OCI-M1 (cell line): ENCODE measurements around the gene CPPED1.
A peak's percentile ranks its signal among the peaks of the same experiment; 100 is the strongest.
"Not testable (repeated sequence)": the region's sequence is repeated elsewhere in the genome, so short reads cannot be mapped to it uniquely, and the experiment has no call there.

Experiments used
- DNase-seq: peaks from one replicate; lab custom pipeline; 2025; lab: John Stamatoyannopoulos, UW

The CPPED1 gene, protein sequence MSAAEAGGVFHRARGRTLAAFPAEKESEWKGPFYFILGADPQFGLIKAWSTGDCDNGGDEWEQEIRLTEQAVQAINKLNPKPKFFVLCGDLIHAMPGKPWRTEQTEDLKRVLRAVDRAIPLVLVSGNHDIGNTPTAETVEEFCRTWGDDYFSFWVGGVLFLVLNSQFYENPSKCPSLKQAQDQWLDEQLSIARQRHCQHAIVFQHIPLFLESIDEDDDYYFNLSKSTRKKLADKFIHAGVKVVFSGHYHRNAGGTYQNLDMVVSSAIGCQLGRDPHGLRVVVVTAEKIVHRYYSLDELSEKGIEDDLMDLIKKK

DNA sequence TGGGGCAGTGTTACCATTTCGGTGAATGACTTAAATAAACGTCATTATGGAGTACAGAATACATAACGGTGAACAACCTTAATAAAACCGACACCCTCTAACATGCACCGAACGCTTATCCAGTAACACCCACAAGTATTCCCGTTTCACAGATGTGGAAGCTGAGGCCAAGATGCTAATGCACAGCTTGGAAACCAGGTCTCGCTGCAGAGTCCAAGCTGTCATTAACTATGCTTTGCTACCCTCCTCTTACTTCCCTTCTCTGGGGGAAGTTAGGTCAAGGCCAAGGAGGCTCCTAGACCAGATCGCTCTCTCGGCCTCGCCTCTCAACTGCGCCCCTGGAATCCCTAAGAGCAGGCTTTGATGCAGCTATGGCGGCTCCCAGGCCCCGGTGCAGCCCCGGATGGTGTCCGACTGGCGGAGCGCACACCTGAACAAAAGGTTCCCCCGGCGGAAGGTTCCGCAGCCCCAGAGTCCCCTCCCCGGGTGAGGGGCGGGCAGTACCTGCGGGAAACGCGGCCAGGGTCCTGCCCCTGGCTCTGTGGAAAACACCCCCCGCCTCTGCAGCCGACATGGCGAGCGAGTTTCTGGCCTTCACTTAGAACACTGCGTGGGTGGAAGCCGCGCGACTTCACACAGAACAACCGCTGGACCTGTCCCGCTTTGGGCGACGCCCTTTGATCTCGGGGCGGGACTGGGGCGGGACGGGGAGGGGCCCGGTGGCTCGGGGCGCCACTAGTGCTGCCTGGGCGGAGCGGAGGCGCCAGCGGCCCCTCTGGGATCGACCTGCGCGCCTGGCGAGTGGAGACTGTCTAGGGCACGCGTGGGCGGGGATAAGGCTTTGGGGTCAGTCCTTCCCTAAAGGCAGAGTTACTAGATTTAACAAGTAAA is at the start of gene CPPED1:
Gene CPPED1, minus strand, starts transcription at position 685 of the 891 bp plus-strand sequence. Its CDS starts 111 bp downstream, at position 574.
- DNase-seq = peak; percentile 96

DNA sequence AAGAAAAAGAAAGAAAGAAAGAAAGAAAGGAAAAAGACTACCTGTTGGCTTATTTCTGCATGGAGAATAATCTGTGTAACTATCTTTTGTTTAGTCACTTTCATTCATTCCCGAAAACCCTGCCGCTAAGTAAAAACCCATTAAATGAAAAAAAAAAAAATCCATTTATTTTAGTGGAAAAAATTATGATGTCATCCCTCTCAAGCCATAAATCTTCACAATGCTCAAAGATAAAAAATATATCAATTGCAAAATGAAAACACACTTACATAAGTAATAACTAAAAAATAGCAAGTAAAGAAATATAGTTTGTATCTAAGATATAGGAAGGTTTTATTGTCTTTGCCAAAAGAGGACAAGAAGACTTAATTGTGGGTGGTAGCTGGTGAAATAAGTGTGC is 46.5 kb upstream of the CPPED1 start:
- no peak for DNase-seq

DNA sequence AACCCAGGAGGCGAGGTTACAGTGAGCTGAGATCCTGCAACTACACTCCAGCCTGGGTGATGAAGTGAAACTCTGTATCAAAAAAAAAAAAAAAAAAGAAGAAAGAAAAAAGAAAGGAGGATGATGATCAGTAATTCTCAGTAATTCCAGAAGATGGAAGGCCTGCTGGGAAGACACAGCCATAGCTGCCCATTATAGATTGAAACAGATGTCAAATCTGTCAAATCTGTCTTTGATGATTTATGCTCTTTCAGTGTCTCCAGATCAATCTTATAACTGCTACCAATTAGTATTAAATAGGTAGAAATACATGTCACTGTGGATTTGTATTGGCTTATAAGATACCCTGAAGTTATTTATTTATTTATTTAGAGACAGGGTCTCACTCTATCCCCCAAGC is 42.9 kb upstream of the CPPED1 start:
- DNase-seq = no peak

DNA sequence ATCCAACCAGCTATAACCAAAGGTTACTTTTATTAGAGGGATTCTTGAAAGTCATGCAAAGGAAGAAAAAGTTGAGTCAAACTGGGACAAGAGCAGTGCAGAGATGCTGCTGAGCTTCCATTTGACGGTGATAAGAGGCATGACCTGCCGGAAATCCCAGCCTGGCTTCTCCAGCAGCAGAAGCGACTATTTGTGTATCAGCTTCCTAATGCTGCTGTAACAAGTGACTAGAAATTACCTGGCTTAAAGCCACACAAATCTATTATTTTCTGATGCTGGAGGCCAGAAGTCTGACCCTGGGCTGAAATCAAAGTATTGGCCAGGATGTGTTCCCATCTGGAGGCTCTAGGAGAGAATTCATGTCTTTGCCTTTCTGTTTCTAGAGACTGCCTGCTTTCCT is 41.6 kb upstream of the CPPED1 start:
- no peak for DNase-seq

DNA sequence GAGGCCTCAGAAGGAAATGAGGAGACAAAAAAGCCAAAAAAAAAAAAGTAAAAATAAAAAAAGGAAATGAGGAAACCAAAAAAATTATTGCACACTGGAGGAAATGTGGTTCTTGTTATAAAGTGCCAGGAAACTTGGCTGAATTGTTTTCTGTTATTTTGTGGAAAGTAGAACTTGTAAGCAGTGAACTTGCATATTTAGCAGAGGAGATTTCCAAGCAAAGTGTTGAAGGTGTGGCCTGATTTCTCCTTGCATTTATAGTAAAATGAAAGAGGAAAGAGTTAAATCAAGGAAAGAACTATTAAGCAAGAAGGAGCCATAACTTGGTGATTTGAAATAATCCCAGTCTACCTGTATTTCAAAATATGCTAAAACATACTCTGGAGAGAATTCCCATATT is 34.1 kb upstream of the CPPED1 start:
- DNase-seq = no peak

DNA sequence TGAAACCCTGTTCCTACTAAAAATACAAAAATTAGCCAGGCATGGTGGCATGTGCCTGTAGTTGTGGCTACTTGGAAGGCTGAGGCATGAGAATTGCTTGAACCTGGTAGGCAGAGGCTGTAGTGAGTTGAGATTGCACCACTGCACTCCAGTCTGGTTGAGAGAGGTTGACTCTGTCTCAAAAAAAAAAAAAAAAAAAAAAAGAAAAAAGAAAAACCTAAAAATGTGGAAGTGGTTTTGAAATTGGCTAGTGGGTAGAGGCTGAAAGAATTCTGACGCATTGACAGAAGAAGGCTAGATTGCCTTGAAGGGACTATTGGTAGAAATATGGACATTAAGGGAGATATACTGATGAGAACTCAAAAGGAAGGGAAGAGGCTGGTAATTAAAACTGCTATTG is 33.6 kb upstream of the CPPED1 start:
- DNase-seq = no peak

DNA sequence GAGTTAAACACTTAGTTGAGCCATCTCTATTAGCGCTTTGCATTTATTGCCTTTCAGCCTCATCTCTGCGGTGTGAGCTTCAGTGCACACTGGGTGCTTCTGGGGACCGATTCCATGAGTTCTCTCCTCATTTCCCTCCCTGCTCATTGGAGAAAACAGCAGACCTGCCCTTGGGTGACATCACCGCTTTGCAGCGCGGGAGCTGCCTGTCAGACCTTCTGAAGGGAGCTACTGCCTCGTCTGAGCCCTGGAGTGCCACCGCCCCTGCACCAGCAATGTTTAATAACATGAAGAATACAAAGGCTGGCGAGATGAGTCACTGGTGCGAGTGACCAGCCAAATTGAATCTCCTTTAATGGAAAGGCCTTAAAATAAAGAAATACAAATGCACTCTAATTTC is 30.2 kb upstream of the CPPED1 start:
- DNase-seq = no peak

DNA sequence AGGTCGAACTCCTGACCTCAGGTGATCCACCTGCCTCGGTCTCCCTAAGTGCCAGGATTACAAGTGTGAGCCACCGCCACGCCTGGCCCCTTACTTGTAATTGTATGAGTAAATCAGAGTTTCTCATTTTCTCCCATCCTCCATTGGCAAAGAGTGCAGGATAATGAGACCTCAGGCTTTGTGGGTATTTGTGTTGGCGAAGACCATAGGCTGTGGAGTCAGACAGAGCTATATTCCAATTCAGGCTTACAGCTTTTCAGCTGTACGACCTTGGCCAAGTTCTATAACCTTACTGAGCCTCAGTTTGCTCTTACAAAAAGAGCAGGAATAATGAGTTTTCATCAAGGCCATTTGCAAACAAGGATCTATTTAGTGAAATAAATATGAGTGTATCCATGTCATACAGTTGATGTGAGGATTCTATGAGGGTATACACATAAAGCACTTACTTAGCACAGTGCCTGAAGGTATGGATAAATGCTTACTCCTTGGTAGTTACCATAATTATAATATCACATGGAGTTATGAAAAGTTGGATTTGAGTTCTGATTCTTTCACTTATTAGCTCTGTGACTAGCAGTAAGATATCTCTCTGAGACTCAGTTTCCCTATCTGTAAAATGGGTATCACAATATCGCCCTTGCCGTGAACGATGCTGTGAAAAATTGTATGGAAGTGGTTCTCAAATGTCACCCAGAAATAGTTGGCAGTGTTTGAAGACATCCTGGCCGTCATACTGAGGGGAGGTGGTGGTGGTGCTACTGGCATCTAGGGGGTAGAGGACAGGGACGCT is 25.6 kb upstream of the CPPED1 start:
- DNase-seq = no peak

DNA sequence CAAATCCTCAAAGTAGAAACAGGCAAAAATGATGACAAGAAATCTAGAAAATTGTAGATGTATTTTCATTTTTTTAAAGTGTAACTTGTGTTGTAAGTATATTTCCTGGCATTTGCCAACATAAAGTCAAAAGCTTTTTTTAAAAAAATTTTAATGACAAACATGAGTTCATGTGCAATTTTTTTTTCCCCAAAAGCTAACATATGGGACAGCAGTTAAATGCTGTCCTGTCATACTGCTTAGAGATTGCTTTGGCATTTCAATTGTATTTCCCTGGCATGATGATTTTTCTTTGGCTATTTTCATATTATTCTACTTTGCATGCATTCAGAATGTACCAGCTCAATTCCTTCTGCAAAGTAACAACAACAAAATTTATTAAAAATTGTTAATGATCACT is 24.5 kb upstream of the CPPED1 start:
- DNase-seq = no peak

DNA sequence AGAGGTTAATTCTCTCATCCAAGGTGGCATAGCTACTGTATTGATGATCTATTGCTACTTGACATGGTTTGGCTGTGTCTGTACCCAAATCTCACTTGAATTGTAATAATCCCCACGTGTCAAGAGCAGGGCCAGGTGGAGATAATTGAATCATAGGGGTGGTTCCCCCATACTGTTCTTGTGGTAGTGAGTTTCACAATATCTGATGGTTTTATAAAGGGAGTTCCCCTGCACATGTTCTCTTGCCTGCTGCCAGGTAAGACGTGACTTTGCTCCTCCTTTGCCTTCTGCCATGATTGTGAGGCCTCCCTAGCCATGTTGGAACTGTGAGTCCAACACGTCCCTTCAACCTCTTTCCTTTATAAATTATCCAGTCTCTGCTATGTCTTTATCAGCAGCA is 22.9 kb upstream of the CPPED1 start:
- no peak for DNase-seq

DNA sequence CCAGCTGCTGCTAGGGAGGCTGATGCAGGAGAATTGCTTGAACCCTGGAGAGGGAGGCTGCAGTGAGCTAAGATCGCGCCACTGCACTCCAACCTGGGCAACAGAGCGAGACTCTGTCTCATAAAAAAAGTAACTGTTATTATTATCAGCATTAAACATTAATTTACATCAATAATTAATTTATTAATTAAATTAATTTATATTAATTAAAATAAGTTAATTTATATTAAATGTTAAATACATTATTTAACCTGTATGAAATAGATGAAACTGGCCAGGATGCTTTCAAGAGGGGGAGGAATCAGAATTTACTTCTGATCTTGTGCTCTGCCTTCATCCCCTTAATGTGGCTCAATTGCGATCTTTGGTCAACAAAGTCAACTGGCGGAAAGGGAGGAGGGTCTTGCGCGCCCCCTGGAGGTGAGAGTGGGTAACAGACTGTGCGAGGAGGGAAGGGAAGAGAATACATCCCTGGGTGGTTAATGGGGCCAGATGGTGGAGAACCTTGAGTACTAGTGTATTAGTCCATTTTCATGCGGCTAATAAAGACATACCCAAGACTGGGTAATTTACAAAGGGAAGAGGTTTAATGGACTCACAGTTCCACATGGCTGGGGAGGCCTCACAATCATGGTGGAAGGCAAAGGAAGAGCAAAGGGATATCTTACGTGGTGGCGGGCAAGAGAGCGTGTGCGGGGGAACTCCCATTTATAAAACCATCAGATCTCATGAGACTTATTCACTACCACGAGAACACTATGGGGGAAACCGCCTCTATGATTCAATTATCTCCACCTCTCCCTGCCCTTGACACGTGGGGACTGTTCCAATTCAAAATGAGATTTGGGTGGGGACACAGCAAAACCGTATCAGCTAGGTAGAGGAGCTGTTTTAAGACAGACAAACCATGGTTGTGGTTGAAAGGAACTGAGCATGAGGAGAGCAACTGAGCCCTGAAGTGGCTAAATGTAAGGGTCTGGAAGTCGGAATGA is 15.7 kb upstream of the CPPED1 start:
- peak; percentile 83 for DNase-seq

DNA sequence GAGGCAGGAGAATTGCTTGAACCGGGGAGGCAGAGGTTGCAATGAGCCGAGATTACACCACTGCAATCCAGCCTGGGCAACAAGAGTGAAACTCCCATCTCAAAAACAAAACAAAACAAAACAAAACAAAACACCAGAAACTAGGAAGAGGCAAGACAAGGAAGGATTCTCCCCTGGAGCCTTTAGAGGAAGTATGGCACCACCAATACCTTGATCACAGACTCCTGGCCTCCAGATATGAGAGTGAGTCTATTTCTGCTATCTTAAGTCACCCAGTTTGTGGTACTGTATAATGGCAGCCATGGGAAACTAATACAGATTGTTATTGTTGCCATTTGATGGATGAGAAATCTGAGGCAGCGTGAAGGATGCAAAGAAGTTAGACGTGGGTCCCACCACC is 14.6 kb upstream of the CPPED1 start:
- DNase-seq = no peak

DNA sequence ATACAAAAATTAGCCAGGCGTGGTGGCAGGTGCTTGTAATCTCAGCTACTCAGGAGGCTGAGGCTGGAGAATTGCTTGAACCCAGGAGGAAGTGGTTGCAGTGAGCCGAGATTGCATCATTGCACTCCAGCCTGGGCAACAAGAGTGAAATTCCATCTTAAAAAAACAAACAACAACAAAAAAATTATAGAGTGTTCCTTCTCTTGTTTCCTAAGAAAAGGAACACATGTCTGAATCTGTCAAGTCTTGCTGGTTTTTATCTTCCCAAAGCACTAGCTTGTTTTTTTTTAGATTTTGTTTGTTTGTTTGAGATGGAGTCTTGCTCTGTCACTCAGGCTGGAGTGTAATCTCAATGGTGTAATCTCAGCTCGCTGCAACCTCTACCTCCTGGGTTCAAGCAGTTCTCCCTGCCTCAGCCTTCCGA is 13.1 kb upstream of the CPPED1 start:
- DNase-seq = peak; percentile 63

DNA sequence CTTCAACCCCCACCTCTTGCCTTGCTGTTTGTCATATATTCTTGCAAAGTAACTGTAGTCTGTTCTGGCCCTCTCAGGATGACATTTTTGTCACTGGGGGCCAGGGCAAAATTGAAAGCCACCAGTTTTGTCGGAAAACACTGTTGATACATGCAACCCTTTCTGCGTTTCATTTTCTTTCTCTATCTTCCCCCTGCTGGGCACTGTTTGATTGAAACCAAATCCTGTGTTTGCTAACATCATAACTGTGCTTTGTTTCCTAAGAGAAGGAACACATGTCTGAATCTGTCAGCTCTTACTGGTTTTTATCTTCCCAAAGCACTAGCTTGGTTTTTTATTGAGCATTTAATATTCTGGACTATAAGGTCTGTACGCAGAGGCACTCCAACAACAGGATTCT is 11.7 kb upstream of the CPPED1 start:
- DNase-seq = peak; percentile 49

DNA sequence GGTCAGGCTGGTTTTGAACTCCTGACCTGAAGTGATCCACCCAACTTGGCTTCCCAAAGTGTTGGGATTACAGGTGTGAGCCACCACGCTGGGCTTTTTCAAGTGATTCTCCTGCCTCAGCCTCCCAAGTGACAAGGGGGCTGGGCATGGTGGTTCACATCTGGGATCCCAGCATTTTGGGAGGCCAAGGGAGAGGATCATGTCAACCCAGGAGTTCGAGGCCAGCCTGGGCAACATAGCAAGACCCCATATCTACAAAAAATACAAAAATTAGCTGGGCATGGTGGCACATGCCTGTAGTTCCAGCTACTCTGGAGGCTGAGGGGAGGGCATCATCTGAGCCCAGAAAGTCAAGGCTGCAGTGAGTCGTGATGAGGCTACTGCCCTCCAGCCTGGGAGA is 10.0 kb upstream of the CPPED1 start:
- not testable (repeated sequence) for DNase-seq

DNA sequence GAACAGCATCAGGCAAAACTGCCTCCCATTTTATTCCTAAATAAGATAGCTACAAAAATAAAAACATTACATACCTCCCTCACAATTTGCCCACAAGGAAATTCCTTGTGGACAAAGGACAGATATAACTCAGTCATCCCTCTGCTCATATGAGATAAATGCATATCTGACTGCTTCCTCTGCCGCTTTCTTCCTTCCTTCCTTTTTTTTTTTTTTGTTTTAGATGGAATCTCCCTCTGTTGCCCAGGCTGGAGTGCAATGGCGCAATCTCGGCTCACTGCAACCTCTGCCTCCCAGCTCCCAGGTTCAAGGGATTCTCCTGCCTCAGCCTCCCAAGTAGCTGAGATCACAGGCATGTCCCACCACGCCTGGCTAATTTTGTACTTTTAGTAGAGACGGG is 9.6 kb upstream of the CPPED1 start:
- DNase-seq = peak; percentile 29

DNA sequence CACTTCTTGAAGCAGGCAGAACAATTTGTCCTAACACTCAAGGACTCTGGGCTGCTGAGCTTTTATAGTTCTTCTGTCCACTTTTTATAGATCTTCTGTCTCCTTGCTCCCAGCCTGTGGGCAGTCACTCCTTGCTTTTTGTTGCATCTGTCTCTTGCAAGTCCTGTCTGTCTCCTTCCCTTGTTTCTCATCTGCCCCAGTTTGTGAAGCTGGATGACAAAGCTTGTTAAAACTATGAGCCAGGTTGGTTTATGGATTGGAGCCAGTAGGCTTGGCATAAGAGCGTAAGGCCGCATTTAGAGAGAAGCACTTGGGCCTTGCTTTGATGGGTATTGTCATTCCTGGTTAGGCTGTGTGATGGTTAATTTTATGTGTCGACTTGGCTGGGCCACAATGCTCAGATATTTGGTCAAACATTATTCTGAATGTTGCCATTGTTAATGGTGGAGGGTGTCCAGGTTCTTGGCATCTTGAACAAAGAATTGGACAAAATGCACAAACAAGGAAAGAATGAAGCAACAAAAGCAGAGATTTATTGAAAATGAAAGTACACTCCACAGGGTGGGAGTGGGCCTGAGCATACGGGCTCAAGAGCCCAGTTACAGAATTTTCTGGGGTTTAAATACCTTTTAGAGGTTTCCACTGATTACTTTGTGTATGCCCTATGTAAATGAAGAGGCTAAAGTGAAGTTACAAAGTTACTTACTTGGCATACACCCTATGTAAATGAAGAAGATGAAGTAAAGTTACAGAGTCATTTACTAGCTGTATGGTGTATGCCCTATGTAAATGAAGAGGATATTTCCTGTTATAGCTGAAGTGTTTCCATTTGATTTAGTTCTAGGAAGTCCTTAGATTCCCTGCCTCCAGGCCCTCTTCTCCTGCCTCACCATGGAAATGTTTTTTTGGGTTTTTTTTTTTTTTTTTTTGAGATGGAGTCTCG is 8.0 kb upstream of the CPPED1 start:
- DNase-seq = no peak

DNA sequence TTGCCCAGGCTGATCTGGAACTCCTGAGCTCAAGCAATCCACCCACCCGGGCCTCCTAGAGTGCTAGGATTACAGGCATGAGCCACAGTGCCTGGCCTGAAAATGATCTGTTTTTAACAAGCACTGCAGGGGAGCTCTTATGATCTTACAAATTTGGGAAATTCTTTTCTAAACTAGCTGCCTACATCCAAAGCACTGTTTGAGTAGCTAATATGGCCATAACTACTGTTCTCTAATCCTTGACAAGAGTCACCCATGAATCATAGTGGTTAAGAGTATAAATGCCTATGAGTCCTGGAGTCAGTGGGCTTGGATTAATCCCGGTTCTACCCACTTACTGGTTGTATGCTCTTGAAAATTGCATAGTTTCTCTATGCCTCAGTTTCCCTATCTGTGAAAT is 1.4 kb upstream of the CPPED1 start:
- DNase-seq = no peak

DNA sequence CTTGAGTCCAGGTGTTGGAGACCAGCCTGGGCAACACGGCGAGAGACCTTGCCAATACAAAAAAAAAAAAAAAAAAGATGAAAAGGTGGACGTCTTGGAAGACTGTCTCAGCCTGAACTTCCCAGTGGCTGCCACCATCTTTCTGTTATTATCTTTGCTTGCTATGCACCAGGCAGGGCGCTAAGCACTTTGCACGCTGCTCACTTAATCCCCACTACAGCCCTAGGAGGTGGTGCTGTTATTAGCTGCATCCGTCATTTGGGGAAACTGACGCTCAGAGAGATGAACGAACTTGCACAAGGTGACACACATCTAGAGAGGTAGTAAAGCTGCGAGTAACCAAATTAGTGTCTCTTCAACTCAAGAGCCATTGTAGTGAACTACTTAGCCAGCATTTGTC is 708 bp upstream of the CPPED1 start:
- no peak for DNase-seq

DNA sequence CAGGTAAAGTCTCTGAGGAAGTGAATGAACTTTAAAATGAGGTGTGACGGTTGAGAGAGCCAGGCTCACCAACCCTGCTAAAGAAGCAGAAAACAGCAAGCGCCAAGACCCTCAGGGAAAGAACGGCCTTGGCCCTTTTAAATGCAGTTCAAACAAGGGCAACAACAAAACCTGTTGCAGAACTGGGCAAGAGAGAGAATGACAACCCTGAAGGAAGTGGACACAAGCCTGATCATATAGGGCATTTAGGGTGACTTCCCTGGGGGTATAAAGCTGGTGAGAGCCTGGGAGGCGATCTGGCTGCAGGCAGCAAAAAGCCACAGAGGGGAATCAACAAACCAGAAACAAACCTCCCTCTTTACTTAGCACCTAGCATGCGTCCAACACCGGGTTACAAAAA is 1.0 kb downstream of the CPPED1 start:
- DNase-seq = no peak
